Mesendoderm (in vitro differentiated cells): Measurements from ENCODE around the gene FAM184B.

Experiments used
- DNase-seq: peaks from one replicate; pipeline ENCODE4 v3.0.0; 2013
- H2AK5ac ChIP-seq: 2 replicates; pipeline ENCODE4 v1.6.1; 2013; ENCODE audit warnings: low read length, inconsistent platforms
- H2BK120ac ChIP-seq: 2 replicates; pipeline ENCODE4 v1.6.1; 2013; ENCODE audit warnings: low read depth, mild to moderate bottlenecking, low read length, moderate library complexity, mixed read lengths
- H2BK15ac ChIP-seq: replicated peaks from 2 replicates; pipeline ENCODE4 v1.6.1; 2013; ENCODE audit warnings: low read depth, mild to moderate bottlenecking, moderate library complexity
- H2BK5ac ChIP-seq: 2 replicates; pipeline ENCODE4 v1.6.1; 2013; ENCODE audit warnings: low read length, inconsistent platforms
- H3K18ac ChIP-seq: 2 replicates; pipeline ENCODE4 v1.6.1; 2013; ENCODE audit warnings: mild to moderate bottlenecking, low read length, mixed read lengths
- H3K23ac ChIP-seq: one replicate; pipeline ENCODE4 v1.6.1; 2013; ENCODE audit warnings: low read length
- H3K27ac ChIP-seq: 2 replicates; pipeline ENCODE4 v1.5.1; 2013; ENCODE audit warnings: low read depth, mild to moderate bottlenecking, inconsistent platforms, low read length, moderate library complexity
- H3K27me3 ChIP-seq: 2 replicates; pipeline ENCODE4 v1.6.1; 2013; ENCODE audit warnings: low read length, control low read depth, mild to moderate bottlenecking, inconsistent platforms; ENCODE audit not compliant: insufficient read depth, poor library complexity
- H3K36me3 ChIP-seq: 2 replicates; pipeline ENCODE4 v1.6.1; 2013; ENCODE audit warnings: low read length, inconsistent platforms; ENCODE audit not compliant: control insufficient read depth, insufficient read depth
- H3K4ac ChIP-seq: one replicate; pipeline ENCODE4 v1.6.1; 2013; ENCODE audit warnings: low read depth, mild to moderate bottlenecking, low read length, moderate library complexity
- H3K4me1 ChIP-seq: 2 replicates; pipeline ENCODE4 v1.6.1; 2013; ENCODE audit warnings: low read depth, low read length, inconsistent platforms; ENCODE audit not compliant: control insufficient read depth
- H3K4me2 ChIP-seq: 2 replicates; pipeline ENCODE4 v1.6.1; 2013; ENCODE audit warnings: low read length
- H3K4me3 ChIP-seq: 2 replicates; pipeline ENCODE4 v1.5.1; 2013; ENCODE audit warnings: mild to moderate bottlenecking, low read length
- H3K56ac ChIP-seq: one replicate; pipeline ENCODE4 v1.6.1; 2013; ENCODE audit warnings: low read length
- H3K79me1 ChIP-seq: 2 replicates; pipeline ENCODE4 v1.6.1; 2013; ENCODE audit warnings: low read length, inconsistent platforms
- H3K79me2 ChIP-seq: 2 replicates; pipeline ENCODE4 v1.6.1; 2013; ENCODE audit warnings: mild to moderate bottlenecking, low read length; ENCODE audit not compliant: control insufficient read depth, insufficient read depth
- H3K9ac ChIP-seq: 2 replicates; pipeline ENCODE4 v1.6.1; 2013; ENCODE audit warnings: low read length, inconsistent platforms
- H4K5ac ChIP-seq: one replicate; pipeline ENCODE4 v1.6.1; 2013; ENCODE audit warnings: low read length
- H4K8ac ChIP-seq: one replicate; pipeline ENCODE4 v1.6.1; 2013; ENCODE audit warnings: low read depth, mild to moderate bottlenecking, control low read depth, low read length, moderate library complexity
- WGBS: extraction: QIAGEN DNeasy Blood & Tissue Kit; methylation state at CpG from one replicate; pipeline ENCODE4 v1.1.7; 2013; ENCODE audit warnings: low lambda C conversion rate, missing lambda C conversion rate; ENCODE audit not compliant: insufficient coverage; ENCODE audit errors: extremely low coverage; 5-methylcytosine and 5-hydroxymethylcytosine counted together

The FAM184B gene

GRCh38 chr4:17757621-17758020, 23.8 kb downstream of the FAM184B start:
- no CpG with 5 or more reads among the region's 1 CpG for WGBS
- no peaks in the 10 kb centered on the region for H3K4me1 ChIP-seq
- no peak overlapping the region for H2BK5ac ChIP-seq
- H3K18ac ChIP-seq: no peak overlapping the region
- H4K8ac ChIP-seq: no peak overlapping the region
- no peak overlapping the region for H2BK15ac ChIP-seq
- H3K56ac ChIP-seq: no peak overlapping the region
- H3K79me2 ChIP-seq: no peaks in the 10 kb centered on the region
- no peak overlapping the region for H3K4me3 ChIP-seq
- no peak overlapping the region for H3K4me2 ChIP-seq
- H3K27ac ChIP-seq: no peak overlapping the region
- H4K5ac ChIP-seq: no peak overlapping the region
- no peak overlapping the region for H3K9ac ChIP-seq
- no peak overlapping the region for H3K4ac ChIP-seq
- H2BK120ac ChIP-seq: no peak overlapping the region
- no peaks in the 10 kb centered on the region for H3K36me3 ChIP-seq
- H3K27me3 ChIP-seq: no peaks in the 10 kb centered on the region
- no peaks in the 10 kb centered on the region for H3K79me1 ChIP-seq
- no peak overlapping the region for H2AK5ac ChIP-seq
- no peak overlapping the region for H3K23ac ChIP-seq
- DNase-seq: no peak

DNA sequence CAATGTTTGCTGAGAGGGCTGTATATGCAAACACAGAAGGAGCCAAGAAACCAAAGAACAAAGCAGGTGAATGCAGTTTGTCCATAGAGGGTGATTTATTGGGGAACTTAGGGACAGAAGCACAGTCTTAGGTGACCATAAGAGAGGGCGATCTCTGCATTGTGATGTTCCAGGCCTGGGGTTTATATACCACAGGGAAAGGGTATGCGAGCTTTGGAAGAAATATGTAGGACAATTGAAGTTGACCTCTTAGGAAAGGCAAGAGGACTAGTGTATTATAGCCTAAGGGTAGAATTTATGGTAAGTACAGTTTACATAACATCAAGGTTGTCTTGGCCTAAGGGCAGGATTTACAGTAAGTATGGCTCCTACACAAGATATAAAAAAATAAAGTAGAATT, 27.8 kb downstream of the FAM184B start:
- WGBS: no CpG with 5 or more reads among the region's 2 CpGs
- H3K56ac ChIP-seq: no peak overlapping the region
- H3K4ac ChIP-seq: no peak overlapping the region
- no peaks in the 10 kb centered on the region for H3K79me2 ChIP-seq
- no peak overlapping the region for H3K4me3 ChIP-seq
- H2AK5ac ChIP-seq: no peak overlapping the region
- no peak overlapping the region for H2BK120ac ChIP-seq
- H3K23ac ChIP-seq: no peak overlapping the region
- no peak overlapping the region for H4K5ac ChIP-seq
- DNase-seq: no peak
- no peak overlapping the region for H3K9ac ChIP-seq
- H3K18ac ChIP-seq: no peak overlapping the region
- H2BK15ac ChIP-seq: no peak overlapping the region
- no peak overlapping the region for H3K27ac ChIP-seq
- no peak overlapping the region for H3K4me2 ChIP-seq
- H3K36me3 ChIP-seq: no peaks in the 10 kb centered on the region
- H2BK5ac ChIP-seq: no peak overlapping the region
- no peaks in the 10 kb centered on the region for H3K4me1 ChIP-seq
- H4K8ac ChIP-seq: no peak overlapping the region
- H3K27me3 ChIP-seq: no peaks in the 10 kb centered on the region
- no peaks in the 10 kb centered on the region for H3K79me1 ChIP-seq

DNA sequence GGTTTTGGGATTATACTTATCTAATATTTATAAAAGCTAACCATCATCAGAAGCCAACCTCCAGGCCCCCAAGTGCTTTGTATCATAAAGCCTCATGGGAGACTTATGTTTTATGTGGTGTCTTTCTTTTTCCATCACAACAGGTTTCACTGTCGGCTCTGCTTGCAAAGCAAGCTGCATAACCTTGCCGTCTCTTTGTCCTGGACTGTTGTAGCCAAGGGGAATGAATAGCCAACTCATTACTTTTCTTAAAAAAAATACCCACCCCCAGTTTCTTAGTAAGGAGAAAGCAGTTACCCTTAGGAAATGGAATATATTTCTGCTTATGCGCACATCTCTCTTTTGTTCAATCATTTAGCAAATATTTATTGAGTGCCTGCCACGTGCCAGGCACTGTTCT, 40.7 kb downstream of the FAM184B start:
- Histone ChIP-seq H3K18ac (no peak overlapping the region), H3K27ac (no peak overlapping the region), H3K27me3 (no peaks in the 10 kb centered on the region), H2AK5ac (no peak overlapping the region), H3K56ac (no peak overlapping the region), H3K23ac (no peak overlapping the region), H4K8ac (no peak overlapping the region), H3K4me1 (no peaks in the 10 kb centered on the region), H3K79me1 (no peaks in the 10 kb centered on the region), H3K4me3 (no peak overlapping the region), H4K5ac (no peak overlapping the region), H2BK5ac (no peak overlapping the region), H3K36me3 (no peaks in the 10 kb centered on the region), H2BK15ac (no peak overlapping the region), H2BK120ac (no peak overlapping the region), H3K79me2 (no peaks in the 10 kb centered on the region), H3K9ac (no peak overlapping the region), H3K4ac (no peak overlapping the region), H3K4me2 (no peak overlapping the region)
- no peak for DNase-seq
- no CpG with 5 or more reads among the region's 4 CpGs for WGBS

DNA sequence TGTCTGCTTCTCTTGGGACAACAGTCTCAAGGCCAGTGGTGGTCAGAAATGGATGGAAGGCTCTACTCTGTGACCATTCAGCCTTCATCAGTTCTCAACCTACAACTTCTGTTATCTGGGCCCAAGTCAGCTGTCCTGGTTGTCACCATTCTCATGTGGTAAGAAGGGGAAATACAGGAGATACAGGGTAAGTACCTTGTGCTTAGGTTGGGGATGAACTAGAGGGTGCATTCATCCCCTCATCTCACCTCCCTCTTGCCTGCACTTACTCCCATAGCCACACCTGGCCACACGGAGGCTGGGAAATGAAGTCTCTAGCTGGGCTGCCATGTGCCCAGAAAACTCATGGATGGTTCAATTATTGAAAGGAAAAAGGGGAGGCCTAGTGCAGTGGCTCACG, 44.9 kb downstream of the FAM184B start:
- H3K9ac ChIP-seq: no peak overlapping the region
- no peak overlapping the region for H2AK5ac ChIP-seq
- no CpG with 5 or more reads among the region's 2 CpGs for WGBS
- H3K4me3 ChIP-seq: no peak overlapping the region
- H4K5ac ChIP-seq: no peak overlapping the region
- H3K36me3 ChIP-seq: no peaks in the 10 kb centered on the region
- H3K23ac ChIP-seq: no peak overlapping the region
- H3K27ac ChIP-seq: no peak overlapping the region
- H2BK15ac ChIP-seq: no peak overlapping the region
- H2BK120ac ChIP-seq: no peak overlapping the region
- no peak overlapping the region for H2BK5ac ChIP-seq
- no peak for DNase-seq
- no peaks in the 10 kb centered on the region for H3K27me3 ChIP-seq
- H3K4me2 ChIP-seq: no peak overlapping the region
- H3K79me1 ChIP-seq: no peaks in the 10 kb centered on the region
- H3K4me1 ChIP-seq: no peaks in the 10 kb centered on the region
- H4K8ac ChIP-seq: no peak overlapping the region
- no peak overlapping the region for H3K56ac ChIP-seq
- no peaks in the 10 kb centered on the region for H3K79me2 ChIP-seq
- H3K18ac ChIP-seq: no peak overlapping the region
- H3K4ac ChIP-seq: no peak overlapping the region

- no peak overlapping the region for H3K23ac ChIP-seq
- no peaks in the 10 kb centered on the region for H3K79me1 ChIP-seq
- H3K4me3 ChIP-seq: no peak overlapping the region
- H4K5ac ChIP-seq: no peak overlapping the region
- no peak for DNase-seq
- H3K18ac ChIP-seq: no peak overlapping the region
- H3K79me2 ChIP-seq: no peaks in the 10 kb centered on the region
- no CpG with 5 or more reads among the region's 2 CpGs for WGBS
- no peak overlapping the region for H3K4ac ChIP-seq
- H2BK5ac ChIP-seq: no peak overlapping the region
- H3K56ac ChIP-seq: no peak overlapping the region
- H3K4me1 ChIP-seq: no peaks in the 10 kb centered on the region
- no peak overlapping the region for H2BK15ac ChIP-seq
- no peaks in the 10 kb centered on the region for H3K36me3 ChIP-seq
- H2AK5ac ChIP-seq: no peak overlapping the region
- no peak overlapping the region for H4K8ac ChIP-seq
- no peak overlapping the region for H2BK120ac ChIP-seq
- no peak overlapping the region for H3K4me2 ChIP-seq
- H3K9ac ChIP-seq: no peak overlapping the region
- no peaks in the 10 kb centered on the region for H3K27me3 ChIP-seq
- no peak overlapping the region for H3K27ac ChIP-seq
These were observed 54.5 kb downstream of the FAM184B start for GRCh38 chr4:17726911-17727310.

DNA sequence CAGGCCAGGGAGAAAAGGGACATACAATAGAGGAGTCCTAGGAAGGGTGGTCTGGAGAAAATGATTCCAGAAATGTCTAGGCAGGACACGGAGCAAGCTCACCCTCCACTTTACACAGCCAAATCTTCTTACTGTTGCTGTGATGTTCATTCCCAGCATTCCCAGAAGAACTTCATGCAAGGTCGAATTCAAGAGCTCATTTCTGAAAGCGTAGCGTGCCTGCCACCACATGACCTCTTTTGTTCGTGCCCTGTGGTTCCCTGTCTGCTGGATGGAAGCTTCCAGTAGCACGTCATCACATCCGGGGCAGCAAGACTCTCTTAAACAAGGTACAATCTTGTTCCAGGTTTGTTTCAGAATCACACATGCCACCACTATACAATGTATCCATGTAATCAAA, 57.8 kb downstream of the FAM184B start:
- H2AK5ac ChIP-seq: no peak overlapping the region
- H3K4me1 ChIP-seq: peaks cover 2% of the 10 kb centered on the region
- H4K5ac ChIP-seq: no peak overlapping the region
- H3K4me3 ChIP-seq: no peak overlapping the region
- H4K8ac ChIP-seq: no peak overlapping the region
- H3K36me3 ChIP-seq: no peaks in the 10 kb centered on the region
- no peak overlapping the region for H2BK15ac ChIP-seq
- no peak overlapping the region for H3K18ac ChIP-seq
- no peak overlapping the region for H3K4ac ChIP-seq
- no CpG with 5 or more reads among the region's 7 CpGs for WGBS
- H3K79me2 ChIP-seq: no peaks in the 10 kb centered on the region
- H2BK5ac ChIP-seq: no peak overlapping the region
- H2BK120ac ChIP-seq: no peak overlapping the region
- H3K27me3 ChIP-seq: no peaks in the 10 kb centered on the region
- DNase-seq: no peak
- no peak overlapping the region for H3K23ac ChIP-seq
- no peak overlapping the region for H3K9ac ChIP-seq
- no peak overlapping the region for H3K27ac ChIP-seq
- H3K79me1 ChIP-seq: no peaks in the 10 kb centered on the region
- no peak overlapping the region for H3K4me2 ChIP-seq
- H3K56ac ChIP-seq: no peak overlapping the region
